WI38 (cell line): Measurements from ENCODE around the gene UBE3B.
"Not testable (repeated sequence)": the region's sequence is repeated elsewhere in the genome, so short reads cannot be mapped to it uniquely, and the experiment has no call there.

ENCODE experiments used
- H3K4me3 ChIP-seq: 2 replicates; pipeline ENCODE4 v1.5.1; 2011; ENCODE audit warnings: low read depth, mild to moderate bottlenecking, control low read depth, low read length
- TF ChIP-seq, protein P1 (sequence below): IDR thresholded peaks from 2 replicates; pipeline ENCODE4 v1.5.1; 2012; ENCODE audit warnings: low read depth, mild to moderate bottlenecking, control low read depth, low read length

UBE3B gene

GRCh38 chr12:109434582-109434981, 42.9 kb upstream of the UBE3B start:
- TF ChIP-seq, protein P1, sequence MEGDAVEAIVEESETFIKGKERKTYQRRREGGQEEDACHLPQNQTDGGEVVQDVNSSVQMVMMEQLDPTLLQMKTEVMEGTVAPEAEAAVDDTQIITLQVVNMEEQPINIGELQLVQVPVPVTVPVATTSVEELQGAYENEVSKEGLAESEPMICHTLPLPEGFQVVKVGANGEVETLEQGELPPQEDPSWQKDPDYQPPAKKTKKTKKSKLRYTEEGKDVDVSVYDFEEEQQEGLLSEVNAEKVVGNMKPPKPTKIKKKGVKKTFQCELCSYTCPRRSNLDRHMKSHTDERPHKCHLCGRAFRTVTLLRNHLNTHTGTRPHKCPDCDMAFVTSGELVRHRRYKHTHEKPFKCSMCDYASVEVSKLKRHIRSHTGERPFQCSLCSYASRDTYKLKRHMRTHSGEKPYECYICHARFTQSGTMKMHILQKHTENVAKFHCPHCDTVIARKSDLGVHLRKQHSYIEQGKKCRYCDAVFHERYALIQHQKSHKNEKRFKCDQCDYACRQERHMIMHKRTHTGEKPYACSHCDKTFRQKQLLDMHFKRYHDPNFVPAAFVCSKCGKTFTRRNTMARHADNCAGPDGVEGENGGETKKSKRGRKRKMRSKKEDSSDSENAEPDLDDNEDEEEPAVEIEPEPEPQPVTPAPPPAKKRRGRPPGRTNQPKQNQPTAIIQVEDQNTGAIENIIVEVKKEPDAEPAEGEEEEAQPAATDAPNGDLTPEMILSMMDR: no peak
- no peak overlapping the region for H3K4me3 ChIP-seq

GRCh38 chr12:109435428-109436187, 41.8 kb upstream of the UBE3B start:
- H3K4me3 ChIP-seq: no peak overlapping the region
- TF ChIP-seq, protein P1: no peak

GRCh38 chr12:109436188-109436560, 41.3 kb upstream of the UBE3B start:
- no peak overlapping the region for H3K4me3 ChIP-seq
- TF ChIP-seq, protein P1: no peak

DNA sequence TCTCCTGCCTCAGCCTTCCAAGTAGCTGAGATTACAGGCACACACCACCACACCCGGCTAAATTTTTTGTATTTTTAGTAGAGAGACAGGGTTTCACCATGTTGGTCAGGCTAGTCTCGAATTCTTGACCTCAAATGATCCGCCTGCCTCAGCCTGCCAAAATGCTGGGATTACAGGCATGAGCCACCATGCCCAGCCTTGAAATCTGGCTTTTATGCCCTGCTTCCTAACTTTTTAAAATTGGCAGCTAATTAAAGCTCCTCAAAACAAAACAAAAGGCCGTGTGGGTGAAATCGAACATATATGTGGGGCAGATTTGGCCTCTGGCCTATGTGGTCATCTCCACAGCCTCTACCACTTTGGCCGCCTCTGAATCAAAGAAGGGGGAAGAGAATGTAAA, 38.3 kb upstream of the UBE3B start:
- TF ChIP-seq, protein P1: no peak

DNA sequence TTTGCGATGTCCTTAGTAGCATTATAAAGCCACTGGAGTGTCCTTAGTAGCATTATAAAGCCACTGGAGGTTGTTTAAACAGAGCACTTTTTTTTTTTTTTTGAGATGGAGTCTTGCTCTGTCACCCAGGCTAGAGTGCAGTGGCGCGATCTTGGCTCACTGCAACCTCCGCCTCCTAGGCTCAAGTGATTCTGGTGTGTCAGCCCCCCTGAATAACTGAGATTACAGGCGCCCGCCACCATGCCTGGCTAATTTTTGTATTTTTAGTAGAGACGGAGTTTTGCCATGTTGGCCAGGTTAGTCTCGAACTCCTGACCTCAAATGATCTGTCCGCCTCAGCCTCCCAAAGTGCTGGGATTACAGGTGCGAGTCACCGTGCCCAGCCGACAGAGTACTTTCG, 37.5 kb upstream of the UBE3B start:
- H3K4me3 ChIP-seq: not testable (repeated sequence)

More for the DNA sequence above, 38.3 kb upstream of the UBE3B start:
- H3K4me3 ChIP-seq: no peak overlapping the region

GRCh38 chr12:109440851-109441490, 36.5 kb upstream of the UBE3B start:
- TF ChIP-seq, protein P1: no peak

GRCh38 chr12:109443794-109444193, 33.6 kb upstream of the UBE3B start:
- TF ChIP-seq, protein P1: no peak
- H3K4me3 ChIP-seq: no peak overlapping the region

More at GRCh38 chr12:109440851-109441490, 36.5 kb upstream of the UBE3B start:
- no peak overlapping the region for H3K4me3 ChIP-seq
